HEK293 (cell line): ENCODE results near the gene ANTXR1.

Source experiments
- CTCF ChIA-PET: fragments of 350-600 bp; formaldehyde crosslinking; extraction: SDS; loops from one replicate; lab custom pipeline; 2021; ENCODE audit warnings: antibody characterized with exemption; lab: Yijun Ruan, JAX
- POLR2A ChIA-PET: fragments of 300-600 bp; formaldehyde crosslinking; extraction: SDS; loops from one replicate; lab custom pipeline; 2020; ENCODE audit warnings: antibody characterized with exemption, inconsistent platforms; lab: Yijun Ruan, JAX
- H3K27ac ChIP-seq: fragments of 200-500 bp; sonication (Bioruptor generic); 2 replicates; pipeline ENCODE4 v1.5.1; 2014; ENCODE audit warnings: low read depth, low read length, control low read depth, inconsistent platforms; ENCODE audit errors: extremely low read depth
- H3K36me3 ChIP-seq, 2 experiments: fragments of 200-500 bp in 1 of 2; sonication (Bioruptor generic) in 1 of 2; 1 replicate in 1 of 2; 2 replicates in 1 of 2; pipeline ENCODE4 v1.5.1; 2014 to 2017; ENCODE audit warnings: inconsistent platforms in 2 of 2, low read length in 2 of 2; ENCODE audit not compliant: control insufficient read depth in 2 of 2, insufficient read depth in 1 of 2
- H3K4me1 ChIP-seq: fragments of 200-500 bp; sonication (Bioruptor generic); 2 replicates; pipeline ENCODE4 v1.5.1; 2014; ENCODE audit warnings: mild to moderate bottlenecking, low read length, inconsistent platforms; ENCODE audit not compliant: control insufficient read depth, insufficient read depth
- H3K4me3 ChIP-seq: 2 replicates; pipeline ENCODE4 v1.5.1; 2011; ENCODE audit warnings: low read depth, mild to moderate bottlenecking, control low read depth, low read length, moderate library complexity
- H3K9me3 ChIP-seq: fragments of 200-500 bp; sonication (Bioruptor generic); 2 replicates; pipeline ENCODE4 v1.5.1; 2014; ENCODE audit warnings: low read depth, low read length, inconsistent platforms; ENCODE audit not compliant: control insufficient read depth, insufficient read depth
- ATF2 ChIP-seq: fragments of 450-650 bp; formaldehyde crosslinking; IDR thresholded peaks from 2 replicates; pipeline ENCODE4 v1.5.1; 2016; ENCODE audit warnings: missing biosample characterization, missing genetic modification characterization, low read depth
- HOXD13 ChIP-seq: sonication (generic); formaldehyde crosslinking; IDR thresholded peaks from 2 replicates; pipeline ENCODE4 v1.8.0; 2022; ENCODE audit warnings: missing genetic modification reagents, borderline replicate concordance
- KLF1 ChIP-seq: fragments of 450-650 bp; formaldehyde crosslinking; IDR thresholded peaks from 2 replicates; pipeline ENCODE4 v1.5.1; 2016; ENCODE audit warnings: missing biosample characterization, missing genetic modification characterization
- RBAK ChIP-seq: fragments of 450-650 bp; formaldehyde crosslinking; IDR thresholded peaks from 2 replicates; pipeline ENCODE4 v1.5.1; 2016; ENCODE audit warnings: missing biosample characterization, missing genetic modification characterization
- SETDB1 ChIP-seq: IDR thresholded peaks from one replicate; pipeline ENCODE4 v1.6.1; 2017; ENCODE audit warnings: mild to moderate bottlenecking, low read length, moderate library complexity, mixed read lengths; ENCODE audit not compliant: insufficient read length
- ZBTB1 ChIP-seq: fragments of 450-650 bp; formaldehyde crosslinking; IDR thresholded peaks from 2 replicates; pipeline ENCODE4 v1.5.1; 2016; ENCODE audit warnings: missing biosample characterization, missing genetic modification characterization
- ZBTB17 ChIP-seq: fragments of 450-650 bp; formaldehyde crosslinking; IDR thresholded peaks from 2 replicates; pipeline ENCODE4 v1.5.1; 2016; ENCODE audit warnings: missing biosample characterization, missing genetic modification characterization
- ZBTB7A ChIP-seq: fragments of 450-650 bp; formaldehyde crosslinking; IDR thresholded peaks from 2 replicates; pipeline ENCODE4 v1.5.1; 2016; ENCODE audit warnings: low read depth, missing biosample characterization, missing genetic modification characterization
- ZBTB8A ChIP-seq: fragments of 450-650 bp; formaldehyde crosslinking; IDR thresholded peaks from 2 replicates; pipeline ENCODE4 v1.5.1; 2016; ENCODE audit warnings: missing biosample characterization, missing genetic modification characterization
- ZNF132 ChIP-seq: fragments of 450-650 bp; formaldehyde crosslinking; IDR thresholded peaks from 2 replicates; pipeline ENCODE4 v1.5.1; 2017; ENCODE audit warnings: missing biosample characterization, missing genetic modification characterization, borderline replicate concordance
- ZNF140 ChIP-seq: fragments of 450-650 bp; formaldehyde crosslinking; IDR thresholded peaks from 2 replicates; pipeline ENCODE4 v1.5.1; 2016; ENCODE audit warnings: missing biosample characterization, missing genetic modification characterization
- ZNF146 ChIP-seq: fragments of 450-650 bp; formaldehyde crosslinking; IDR thresholded peaks from 2 replicates; pipeline ENCODE4 v1.5.1; 2016; ENCODE audit warnings: missing biosample characterization, missing genetic modification characterization
- ZNF155 ChIP-seq: fragments of 450-650 bp; formaldehyde crosslinking; IDR thresholded peaks from 2 replicates; pipeline ENCODE4 v1.5.1; 2016; ENCODE audit warnings: missing biosample characterization, missing genetic modification characterization
- ZNF221 ChIP-seq: fragments of 450-650 bp; formaldehyde crosslinking; IDR thresholded peaks from 2 replicates; pipeline ENCODE4 v1.5.1; 2017; ENCODE audit warnings: missing biosample characterization, missing genetic modification characterization, borderline replicate concordance
- ZNF302 ChIP-seq: fragments of 450-650 bp; formaldehyde crosslinking; IDR thresholded peaks from 2 replicates; pipeline ENCODE4 v1.5.1; 2016; ENCODE audit warnings: missing biosample characterization, missing genetic modification characterization, low read depth
- ZNF449 ChIP-seq: fragments of 450-650 bp; formaldehyde crosslinking; IDR thresholded peaks from 2 replicates; pipeline ENCODE4 v1.5.1; 2017; ENCODE audit warnings: missing biosample characterization, mild to moderate bottlenecking, missing genetic modification characterization, moderate library complexity
- ZNF513 ChIP-seq: fragments of 450-650 bp; IDR thresholded peaks from 2 replicates; pipeline ENCODE4 v1.5.1; 2018; ENCODE audit warnings: missing biosample characterization, missing genetic modification characterization
- ZNF514 ChIP-seq: fragments of 450-650 bp; formaldehyde crosslinking; IDR thresholded peaks from 2 replicates; pipeline ENCODE4 v1.5.1; 2016; ENCODE audit warnings: missing biosample characterization, missing genetic modification characterization
- ZNF529 ChIP-seq: fragments of 450-650 bp; formaldehyde crosslinking; IDR thresholded peaks from 2 replicates; pipeline ENCODE4 v1.5.1; 2017; ENCODE audit warnings: missing genetic modification characterization, missing biosample characterization; ENCODE audit not compliant: insufficient replicate concordance
- ZNF670 ChIP-seq: fragments of 450-650 bp; formaldehyde crosslinking; IDR thresholded peaks from 2 replicates; pipeline ENCODE4 v1.5.1; 2016; ENCODE audit warnings: missing biosample characterization, missing genetic modification characterization, low read depth
- ZNF707 ChIP-seq: fragments of 450-650 bp; formaldehyde crosslinking; IDR thresholded peaks from 2 replicates; pipeline ENCODE4 v1.5.1; 2016; ENCODE audit warnings: missing biosample characterization, missing genetic modification characterization
- ZNF768 ChIP-seq: fragments of 450-650 bp; formaldehyde crosslinking; IDR thresholded peaks from 2 replicates; pipeline ENCODE4 v1.5.1; 2018; ENCODE audit warnings: missing biosample characterization, mild to moderate bottlenecking, missing genetic modification characterization
- ZNF837 ChIP-seq: fragments of 450-650 bp; formaldehyde crosslinking; IDR thresholded peaks from 2 replicates; pipeline ENCODE4 v1.5.1; 2016; ENCODE audit warnings: missing biosample characterization, missing genetic modification characterization
- ZSCAN16 ChIP-seq: fragments of 450-650 bp; formaldehyde crosslinking; IDR thresholded peaks from 2 replicates; pipeline ENCODE4 v1.5.1; 2016; ENCODE audit warnings: missing biosample characterization, missing genetic modification characterization
- TF ChIP-seq, protein P1 (sequence below): fragments of 450-650 bp; formaldehyde crosslinking; optimal IDR thresholded peaks from 2 replicates; pipeline ENCODE3; 2016; ENCODE audit warnings: missing biosample characterization, mild to moderate bottlenecking, missing genetic modification characterization
- TF ChIP-seq, protein P2 (sequence below): fragments of 450-650 bp; formaldehyde crosslinking; IDR thresholded peaks from 2 replicates; pipeline ENCODE4 v1.5.1; 2017; ENCODE audit warnings: missing biosample characterization, missing genetic modification characterization

ANTXR1 gene

DNA sequence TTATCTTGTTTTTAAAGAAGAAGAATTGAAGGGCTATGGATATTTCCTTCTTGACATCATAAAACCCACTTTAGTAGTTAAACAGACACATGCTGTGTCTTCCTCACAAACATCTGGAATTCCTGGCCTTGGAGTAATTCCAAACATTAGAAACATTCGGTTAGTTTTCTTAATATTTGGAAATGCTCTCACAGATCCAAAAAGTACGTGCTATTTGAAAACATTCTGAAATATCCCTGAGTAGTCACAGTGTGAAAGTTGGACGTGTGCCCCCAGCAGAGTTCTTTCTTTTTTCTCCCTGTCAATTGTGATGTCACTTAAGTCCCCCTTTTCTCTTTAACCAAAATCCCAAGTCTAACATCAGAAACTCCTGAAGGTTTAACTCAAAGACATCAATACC is 91.3 kb downstream of the ANTXR1 start (continued):
- TF ChIP-seq ATF2 (tag by site-specific recombination) (no peak), ZBTB7A (tag by site-specific recombination) (no peak), ZBTB1 (tag by site-specific recombination) (no peak), HOXD13 (CRISPR knock-in tag) (no peak), ZNF449 (no peak), ZNF221 (tag by site-specific recombination) (no peak), ZNF146 (tag by site-specific recombination) (no peak), ZBTB8A (tag by site-specific recombination) (no peak)

DNA sequence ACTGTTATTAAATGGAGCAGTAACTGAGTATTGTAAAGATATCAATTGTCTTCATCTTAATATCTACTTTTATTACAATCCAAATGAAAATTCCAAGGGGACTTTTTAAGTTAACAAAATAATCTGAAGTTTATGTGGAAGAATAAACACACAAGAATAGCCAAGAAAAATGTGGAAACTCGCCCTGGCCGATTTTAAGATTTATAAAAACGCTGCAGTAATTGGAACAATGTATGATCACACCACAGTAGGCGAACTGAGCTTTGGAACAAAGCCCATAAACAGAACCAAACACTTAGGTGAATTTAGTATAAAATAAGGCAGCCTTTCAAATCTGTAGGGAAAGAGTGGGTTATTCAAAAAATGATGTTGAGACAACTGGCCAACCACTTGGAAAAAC is 96.3 kb downstream of the ANTXR1 start:
- peaks cover 3 to 9% of the 10 kb centered on the region in 2 experiments; a peak in 2 of 3 replicates for H3K36me3 ChIP-seq
- H3K4me3 ChIP-seq = no peak overlapping the region
- H3K4me1 ChIP-seq = no peaks in the 10 kb centered on the region
- no peaks in the 10 kb centered on the region for H3K9me3 ChIP-seq
- ChIA-PET POLR2A (no interaction called here), CTCF (interaction anchor here (0.7 to 1.5 kb wide), 2 partner anchors 130 to 198 kb away, joined by 4 to 8 read pairs; no protein-coding TSS in a partner anchor)
- H3K27ac ChIP-seq = no peak overlapping the region
- no peak for TF ChIP-seq ZNF155 (tag by site-specific recombination)
- no peak for TF ChIP-seq ZNF513 (tag by site-specific recombination)
- TF ChIP-seq ZNF707 (tag by site-specific recombination) = no peak
- no peak for TF ChIP-seq ZNF837 (tag by site-specific recombination)
- TF ChIP-seq ZNF514 (tag by site-specific recombination) = no peak
- TF ChIP-seq, protein P1, sequence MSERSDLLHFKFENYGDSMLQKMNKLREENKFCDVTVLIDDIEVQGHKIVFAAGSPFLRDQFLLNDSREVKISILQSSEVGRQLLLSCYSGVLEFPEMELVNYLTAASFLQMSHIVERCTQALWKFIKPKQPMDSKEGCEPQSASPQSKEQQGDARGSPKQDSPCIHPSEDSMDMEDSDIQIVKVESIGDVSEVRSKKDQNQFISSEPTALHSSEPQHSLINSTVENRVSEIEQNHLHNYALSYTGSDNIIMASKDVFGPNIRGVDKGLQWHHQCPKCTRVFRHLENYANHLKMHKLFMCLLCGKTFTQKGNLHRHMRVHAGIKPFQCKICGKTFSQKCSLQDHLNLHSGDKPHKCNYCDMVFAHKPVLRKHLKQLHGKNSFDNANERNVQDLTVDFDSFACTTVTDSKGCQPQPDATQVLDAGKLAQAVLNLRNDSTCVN (tag by site-specific recombination) = no peak
- TF ChIP-seq ZNF132 = no peak
- TF ChIP-seq ZSCAN16 (tag by site-specific recombination) = no peak
- no peak for TF ChIP-seq ZNF529
- TF ChIP-seq ZNF302 (tag by site-specific recombination) = no peak
- TF ChIP-seq ZNF768 (tag by site-specific recombination) = no peak
- TF ChIP-seq ZBTB17 (tag by site-specific recombination) = no peak
- no peak for TF ChIP-seq SETDB1
- TF ChIP-seq, protein P2, sequence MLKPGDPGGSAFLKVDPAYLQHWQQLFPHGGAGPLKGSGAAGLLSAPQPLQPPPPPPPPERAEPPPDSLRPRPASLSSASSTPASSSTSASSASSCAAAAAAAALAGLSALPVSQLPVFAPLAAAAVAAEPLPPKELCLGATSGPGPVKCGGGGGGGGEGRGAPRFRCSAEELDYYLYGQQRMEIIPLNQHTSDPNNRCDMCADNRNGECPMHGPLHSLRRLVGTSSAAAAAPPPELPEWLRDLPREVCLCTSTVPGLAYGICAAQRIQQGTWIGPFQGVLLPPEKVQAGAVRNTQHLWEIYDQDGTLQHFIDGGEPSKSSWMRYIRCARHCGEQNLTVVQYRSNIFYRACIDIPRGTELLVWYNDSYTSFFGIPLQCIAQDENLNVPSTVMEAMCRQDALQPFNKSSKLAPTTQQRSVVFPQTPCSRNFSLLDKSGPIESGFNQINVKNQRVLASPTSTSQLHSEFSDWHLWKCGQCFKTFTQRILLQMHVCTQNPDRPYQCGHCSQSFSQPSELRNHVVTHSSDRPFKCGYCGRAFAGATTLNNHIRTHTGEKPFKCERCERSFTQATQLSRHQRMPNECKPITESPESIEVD (tag by site-specific recombination) = no peak
- TF ChIP-seq ZNF140 = no peak
- TF ChIP-seq KLF1 (tag by site-specific recombination) = no peak
- TF ChIP-seq RBAK (tag by site-specific recombination) = no peak
- no peak for TF ChIP-seq ZNF670 (tag by site-specific recombination)
